Liver (tissue), 3 donors: ENCODE results near the gene C9orf85.

Experiments
- CTCF ChIP-seq: fragments of 150-350 bp; IDR thresholded peaks from 2 replicates; pipeline ENCODE4 v1.5.1; 2017; ENCODE audit warnings: improper control_type of control experiment, low read depth, low read length; ENCODE audit not compliant: missing input control
- GABPA ChIP-seq, 2 donors: IDR thresholded peaks in 1 of 2; conservative IDR thresholded peaks in 1 of 2; 2 replicates each; pipeline ENCODE4 v1.6.1; 2016; ENCODE audit warnings: antibody characterized with exemption in 2 of 2, mild to moderate bottlenecking in 1 of 2, moderate library complexity in 1 of 2
- RAD21 ChIP-seq, 2 donors: IDR thresholded peaks; 2 replicates each; pipeline ENCODE4 v1.6.1; 2016; ENCODE audit warnings: antibody characterized with exemption in 2 of 2, mild to moderate bottlenecking in 2 of 2
- RXRA ChIP-seq, 2 donors: IDR thresholded peaks; 2 replicates each; pipeline ENCODE4 v1.6.1; 2017 to 2018; ENCODE audit warnings: antibody characterized with exemption in 2 of 2, mild to moderate bottlenecking in 1 of 2
- donor health status: healthy.
- donor health status: healthy.

GRCh38 chr9:71895955-71896354 lies 15.5 kb upstream of the C9orf85 start:
- TF ChIP-seq RAD21 (IDR thresholded peaks at IDR 0.05) = no peak
- TF ChIP-seq CTCF = no peak
- no peak for TF ChIP-seq RXRA (IDR thresholded peaks at IDR 0.05)
- TF ChIP-seq GABPA (IDR thresholded peaks at IDR 0.05 in 1 of 2, conservative IDR thresholded peaks at IDR 0.05 in 1 of 2) = no peak
